ENCODE results near the gene MYO1D.
"Not testable (repeated sequence)": the region's sequence is repeated elsewhere in the genome, so short reads cannot be mapped to it uniquely, and the experiment has no call there.

MYO1D gene

GRCh38 chr17:32771396-32771795 lies 105.5 kb downstream of the MYO1D start:
- DNase-seq, result peak; percentile 2

GRCh38 chr17:32769846-32770245 lies 107.1 kb downstream of the MYO1D start:
- DNase-seq, result no peak

DNA sequence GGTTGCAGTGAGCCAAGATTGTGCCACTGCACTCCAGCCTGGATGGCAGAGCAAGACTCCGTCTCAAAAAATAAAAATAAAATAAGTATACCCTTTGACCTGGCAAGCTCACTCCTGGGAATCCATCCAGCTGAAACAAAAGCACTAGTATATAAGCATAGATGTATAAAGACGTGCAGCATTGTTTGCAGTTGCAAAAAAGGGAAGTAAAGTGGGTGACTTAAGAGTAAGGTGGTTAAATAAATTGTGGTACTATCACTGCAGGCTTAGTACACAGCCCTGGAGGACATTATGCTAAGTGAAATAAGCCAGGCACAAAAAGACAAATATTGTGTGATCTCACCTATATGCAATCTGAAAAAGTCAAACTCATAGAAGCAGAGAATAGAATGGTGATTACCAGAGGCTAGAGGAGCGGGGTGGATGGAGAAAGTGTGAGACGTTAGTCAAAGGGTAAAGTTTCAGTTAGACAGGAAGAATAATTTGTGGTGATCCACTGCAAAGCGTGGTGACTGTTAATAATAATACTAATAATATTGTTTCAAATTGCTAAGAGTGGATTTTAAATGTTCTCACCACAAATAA lies 113.0 kb downstream of the MYO1D start:
- DNase-seq, result no peak

- no peak for DNase-seq
These were observed 117.4 kb downstream of the MYO1D start for GRCh38 chr17:32759476-32759875.

DNA sequence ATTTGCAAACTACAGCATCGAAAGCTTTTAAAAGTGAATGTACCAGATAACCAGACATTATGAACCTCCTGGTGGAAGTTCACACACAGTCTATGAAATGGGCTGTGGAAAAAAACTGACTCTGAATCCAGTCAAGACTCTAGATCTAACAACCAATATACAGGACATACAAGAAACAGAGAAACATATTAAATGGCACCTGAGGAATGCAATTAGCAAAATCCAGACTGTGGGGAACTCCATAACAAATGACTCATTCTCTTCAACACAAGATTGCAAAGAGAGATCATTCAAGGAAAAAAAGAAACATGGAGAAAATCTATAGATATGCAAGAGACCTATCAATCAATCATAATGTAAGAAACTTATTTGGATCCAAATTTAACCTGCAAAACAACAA lies 119.0 kb downstream of the MYO1D start:
- no peak for DNase-seq

DNA sequence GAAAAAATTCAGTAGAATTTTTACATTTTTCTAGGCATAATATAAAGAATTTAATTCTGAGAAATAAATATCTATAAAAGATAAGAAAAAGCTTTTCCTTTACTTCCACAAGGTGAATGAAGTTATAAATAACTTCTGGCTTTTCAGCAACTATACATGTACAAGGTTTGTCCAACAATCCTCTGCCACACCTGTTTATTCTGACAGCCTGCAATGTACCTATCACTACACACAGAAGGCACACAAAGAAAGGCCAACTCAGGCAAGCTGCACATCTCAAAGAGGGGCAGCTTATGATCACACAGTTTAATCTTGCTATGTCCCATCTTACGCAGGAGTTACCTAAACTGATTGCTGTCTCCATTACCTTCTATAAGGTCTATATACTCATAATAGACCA lies 120.2 kb downstream of the MYO1D start:
- DNase-seq, result no peak

GRCh38 chr17:32755045-32755805 lies 121.7 kb downstream of the MYO1D start:
- peak; percentile 70 for DNase-seq

- DNase-seq, result no peak
These were observed 124.0 kb downstream of the MYO1D start for GRCh38 chr17:32752934-32753333.

DNA sequence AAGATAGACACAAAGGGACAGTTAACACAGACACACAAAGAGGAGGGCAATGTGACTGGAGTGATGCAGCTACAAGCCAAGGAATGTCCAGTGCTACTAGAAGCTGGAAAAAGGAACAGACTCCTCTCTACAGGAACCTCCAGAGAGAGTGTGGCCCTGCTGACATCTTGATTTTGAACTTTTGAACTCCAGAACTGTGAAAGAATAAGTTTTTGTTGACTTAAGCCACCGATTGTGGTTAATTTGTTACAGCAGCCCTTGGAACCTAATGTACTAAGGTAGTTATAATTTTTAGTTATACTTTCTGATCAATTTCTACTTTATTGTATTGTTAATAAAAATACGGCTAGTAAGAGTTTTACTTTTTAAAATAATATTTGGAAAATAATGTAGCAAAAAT lies 129.1 kb downstream of the MYO1D start:
- no peak for DNase-seq

GRCh38 chr17:32746698-32747097 lies 130.2 kb downstream of the MYO1D start:
- DNase-seq, result peak; percentile 34

GRCh38 chr17:32746280-32746679 lies 130.6 kb downstream of the MYO1D start:
- no peak for DNase-seq

DNA sequence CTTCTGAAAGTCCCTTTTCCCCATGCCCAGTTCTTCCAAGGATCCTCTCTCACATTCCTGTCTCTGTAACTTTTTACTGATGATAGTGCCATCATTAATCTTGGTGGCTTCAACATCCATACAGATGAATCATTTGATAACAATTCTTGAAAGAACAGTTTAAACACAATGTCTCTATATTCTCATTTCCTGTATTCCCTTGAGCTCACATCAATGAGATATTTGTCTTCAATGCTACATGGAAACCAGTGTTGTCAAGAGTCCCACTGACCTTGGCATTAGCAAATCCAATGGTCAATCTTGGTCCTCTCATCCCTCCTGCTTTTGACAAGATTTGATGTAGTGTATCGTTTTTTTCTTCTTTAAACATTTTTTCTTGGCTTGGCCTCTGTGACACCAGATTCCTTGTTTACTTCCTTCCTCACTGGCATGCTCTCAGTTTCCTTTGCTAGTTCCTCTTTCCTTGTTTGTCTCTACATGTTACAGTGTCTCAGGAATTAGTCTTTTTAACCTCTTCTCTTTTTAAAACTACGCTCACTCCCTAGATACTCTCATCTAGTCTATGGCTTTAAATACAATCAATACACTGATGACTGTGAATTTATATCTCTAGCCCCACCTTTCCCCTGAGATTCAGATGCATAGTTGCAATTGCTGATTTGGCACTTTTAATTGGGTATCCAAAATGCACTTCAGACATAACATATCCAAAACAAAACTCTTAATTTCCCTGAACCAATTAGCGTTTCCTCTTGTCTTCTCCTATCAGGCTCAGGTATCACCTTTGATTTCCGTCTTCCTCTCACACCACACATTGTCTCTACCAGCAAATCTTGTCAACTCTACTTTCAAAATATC lies 134.0 kb downstream of the MYO1D start:
- peak; percentile 7 for DNase-seq

DNA sequence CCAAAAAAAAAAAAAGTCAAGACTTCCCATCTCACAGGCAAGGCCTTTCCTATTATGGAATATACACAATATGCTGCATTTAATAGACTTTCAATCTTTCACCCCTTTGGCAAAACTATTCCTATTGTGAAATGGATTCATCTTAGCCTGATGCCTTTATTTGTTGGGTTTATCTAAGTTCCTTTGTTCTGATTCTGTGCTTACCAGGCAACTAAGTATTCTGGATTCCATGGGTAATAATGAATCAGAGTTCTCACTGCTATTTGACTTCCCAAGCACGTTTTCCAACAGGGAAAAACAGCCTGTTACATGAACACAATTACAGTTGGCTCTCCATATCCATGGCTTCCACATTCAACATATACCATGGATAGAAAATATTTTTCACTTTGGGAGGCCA lies 135.5 kb downstream of the MYO1D start:
- DNase-seq, result no peak

DNA sequence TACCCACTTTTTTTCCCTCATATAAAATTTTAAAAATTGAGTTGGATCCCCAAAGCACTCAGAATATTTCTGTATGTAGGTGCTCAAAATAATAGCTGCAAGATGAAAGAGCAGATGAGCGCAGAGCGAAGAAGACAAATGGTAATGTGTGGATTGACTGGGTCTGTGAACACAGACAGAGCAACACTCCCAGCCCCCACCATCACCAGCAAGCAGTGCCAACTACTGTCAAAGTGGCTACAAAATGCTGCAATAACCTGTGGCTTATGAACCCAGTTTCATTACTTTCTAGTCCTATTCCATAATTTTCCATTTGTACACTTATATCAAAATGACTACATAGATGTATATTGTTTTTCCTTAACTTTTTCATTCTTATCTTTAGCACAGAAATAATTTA lies 137.2 kb downstream of the MYO1D start:
- DNase-seq, result no peak

GRCh38 chr17:32739151-32739550 lies 137.8 kb downstream of the MYO1D start:
- DNase-seq, result not testable (repeated sequence)

GRCh38 chr17:32733401-32733800 lies 143.5 kb downstream of the MYO1D start:
- no peak for DNase-seq

DNA sequence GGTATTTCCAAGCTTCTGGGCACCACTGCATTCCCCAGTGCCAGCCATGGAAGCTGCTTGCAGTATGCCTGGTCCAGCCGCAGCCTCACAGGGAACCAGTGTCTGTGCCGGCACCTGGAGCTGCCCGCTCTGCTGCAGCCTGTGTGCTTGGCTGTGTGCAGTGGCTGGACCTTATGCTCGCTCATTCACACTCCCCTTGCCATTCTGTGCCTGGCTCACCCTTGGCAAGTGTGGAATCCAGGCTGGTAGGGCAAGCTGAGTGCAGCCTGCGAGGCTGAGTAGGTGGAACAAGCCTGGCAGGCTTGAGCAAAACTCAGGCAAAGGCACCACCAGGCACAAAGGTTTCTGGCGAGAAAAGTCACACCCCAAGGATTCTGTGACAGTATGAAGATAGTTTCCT lies 144.0 kb downstream of the MYO1D start:
- no peak for DNase-seq

GRCh38 chr17:32732296-32732642 lies 144.7 kb downstream of the MYO1D start:
- no peak for DNase-seq

- no peak for DNase-seq
These were observed 145.2 kb downstream of the MYO1D start for GRCh38 chr17:32731556-32732295.

- DNase-seq, result no peak
These were observed 149.2 kb downstream of the MYO1D start for GRCh38 chr17:32727681-32728080.

- DNase-seq, result no peak
These were observed 151.2 kb downstream of the MYO1D start for GRCh38 chr17:32725697-32726096.

- DNase-seq, result no peak
These were observed 153.5 kb downstream of the MYO1D start for GRCh38 chr17:32723310-32723955.

DNA sequence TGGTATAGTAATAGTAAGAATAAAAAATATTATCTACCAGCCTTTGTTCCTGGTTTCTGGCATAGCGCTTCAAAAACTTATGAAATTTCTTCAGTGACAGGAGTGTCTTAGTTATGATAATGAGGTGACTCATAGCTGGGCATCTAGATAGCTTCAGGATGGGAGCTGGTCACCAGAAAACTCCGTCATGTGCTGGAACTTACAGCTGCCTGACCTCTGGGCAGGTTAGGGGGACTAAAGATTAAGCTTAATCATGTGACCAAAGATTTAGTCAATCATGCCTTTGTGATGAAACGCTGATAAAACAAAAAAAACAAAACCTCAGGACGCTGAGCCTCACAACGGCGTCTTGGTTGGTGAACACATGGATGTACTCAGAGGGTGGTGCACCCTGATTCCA lies 154.2 kb downstream of the MYO1D start:
- DNase-seq, result no peak

Data from fibroblast of upper back skin (primary cell).